DMS79 (cell line): ENCODE data around the gene ZFR.
"Not testable (repeated sequence)": the region's sequence is repeated elsewhere in the genome, so short reads cannot be mapped to it uniquely, and the experiment has no call there.

Source experiments
- DNase-seq: peaks from one replicate; lab custom pipeline; 2025; lab: John Stamatoyannopoulos, UW

The ZFR gene

GRCh38 chr5:32319926-32320543 lies 124.5 kb downstream of the ZFR start:
- DNase-seq = no peak

- no peak for DNase-seq
Observed at GRCh38 chr5:32319392-32319791, 125.1 kb downstream of the ZFR start.

DNA sequence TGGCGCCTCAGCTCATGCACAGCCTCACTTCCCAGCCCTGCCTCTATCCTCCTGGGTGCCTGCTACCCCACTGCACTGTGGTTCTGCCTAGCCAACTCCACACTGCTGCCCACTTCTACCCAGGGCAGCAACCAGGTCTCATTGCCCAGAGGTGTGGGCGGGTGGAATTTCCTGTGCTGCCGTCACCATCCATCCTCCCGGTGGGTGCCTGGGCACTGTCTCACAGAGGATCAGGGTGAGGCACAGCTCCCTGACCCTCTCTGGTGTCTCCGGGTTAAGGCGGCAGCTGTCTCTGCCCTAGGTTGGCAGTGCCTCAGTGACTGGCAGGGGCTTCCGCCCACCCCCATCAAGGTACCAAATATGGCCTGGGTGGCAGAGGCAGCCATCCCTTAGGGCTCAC lies 127.5 kb downstream of the ZFR start:
- no peak for DNase-seq

DNA sequence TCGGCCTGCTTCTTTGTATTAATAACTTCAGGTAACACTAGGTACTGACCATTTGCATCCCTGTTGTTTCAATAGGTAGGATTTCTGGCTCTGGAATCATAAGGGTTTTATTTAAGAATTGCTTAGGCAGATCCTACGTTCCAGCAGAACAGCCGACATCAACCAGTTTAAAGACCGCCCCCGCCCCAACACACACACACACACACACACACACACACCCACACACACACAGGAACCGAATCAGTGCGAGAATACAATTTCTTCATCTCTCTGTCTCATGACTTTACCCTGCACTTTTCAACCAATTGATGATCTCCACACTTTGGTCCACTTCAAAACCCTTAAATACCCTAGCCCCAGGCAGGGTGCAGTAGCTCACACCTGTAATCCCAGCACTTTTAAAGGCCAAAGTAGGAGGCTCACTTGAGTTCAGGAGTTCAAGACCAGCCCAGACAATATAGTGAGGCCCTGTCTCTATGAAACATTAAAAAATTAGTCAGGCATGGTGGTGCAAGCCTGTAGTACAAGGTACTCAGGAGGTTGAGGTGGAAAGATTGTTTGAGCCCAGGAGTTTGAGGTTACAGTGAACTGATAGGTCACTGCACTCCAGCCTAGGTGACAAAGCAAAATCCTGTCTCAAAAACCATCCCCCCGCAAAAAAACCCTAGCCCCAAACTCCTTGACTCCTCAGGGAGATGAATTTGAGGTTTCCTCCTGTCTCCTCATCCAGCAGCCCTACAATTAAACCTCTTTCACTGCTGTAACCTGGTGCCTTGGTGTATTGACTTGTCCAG lies 129.1 kb downstream of the ZFR start:
- DNase-seq = no peak

GRCh38 chr5:32314658-32315057 lies 129.9 kb downstream of the ZFR start:
- DNase-seq = no peak

- not testable (repeated sequence) for DNase-seq
Observed at GRCh38 chr5:32314152-32314488, 130.4 kb downstream of the ZFR start.

DNA sequence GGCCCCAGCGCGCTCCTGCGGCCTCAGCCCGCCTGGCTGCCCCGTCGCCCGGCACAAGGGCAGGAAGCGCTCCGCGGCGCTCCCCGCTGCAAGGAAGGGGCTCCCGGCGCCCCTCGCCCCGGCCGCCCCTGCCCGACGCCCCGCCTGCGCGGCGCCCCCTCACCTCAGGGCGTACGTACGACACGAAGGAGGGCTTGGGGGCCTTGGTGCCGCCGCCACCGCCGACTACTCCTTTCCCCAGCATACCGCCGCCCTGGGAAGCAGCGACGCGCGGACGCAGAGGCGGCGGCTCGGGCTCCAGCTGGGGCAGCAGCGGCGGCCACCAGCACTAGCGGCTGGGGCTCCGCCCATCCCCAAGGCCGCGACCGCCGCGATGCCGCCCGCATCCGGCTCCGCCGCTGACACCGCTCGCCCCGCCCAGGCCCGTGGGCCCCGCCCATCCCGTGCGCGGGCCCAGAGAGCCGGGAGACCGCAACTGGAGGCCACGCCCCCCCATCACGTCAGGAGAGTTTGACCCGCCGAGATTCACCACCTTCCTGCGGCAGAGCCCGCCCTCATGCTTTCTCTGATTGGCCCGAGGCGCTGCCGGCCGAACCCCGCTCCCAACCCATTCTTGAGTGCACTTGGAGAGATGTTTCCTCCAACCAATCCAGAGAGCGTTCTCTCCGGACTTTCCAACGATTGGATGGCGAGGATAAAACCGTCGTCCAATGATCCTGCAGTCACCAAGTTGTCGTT lies 131.8 kb downstream of the ZFR start, which contains the start of gene MTMR12:
Gene MTMR12, minus strand, starts transcription at position 345 of the 738 bp plus-strand sequence. Its CDS starts 101 bp downstream, at position 244.
- DNase-seq = peak; percentile 99

GRCh38 chr5:32312197-32312594 lies 132.3 kb downstream of the ZFR start:
- peak; percentile 45 for DNase-seq

DNA sequence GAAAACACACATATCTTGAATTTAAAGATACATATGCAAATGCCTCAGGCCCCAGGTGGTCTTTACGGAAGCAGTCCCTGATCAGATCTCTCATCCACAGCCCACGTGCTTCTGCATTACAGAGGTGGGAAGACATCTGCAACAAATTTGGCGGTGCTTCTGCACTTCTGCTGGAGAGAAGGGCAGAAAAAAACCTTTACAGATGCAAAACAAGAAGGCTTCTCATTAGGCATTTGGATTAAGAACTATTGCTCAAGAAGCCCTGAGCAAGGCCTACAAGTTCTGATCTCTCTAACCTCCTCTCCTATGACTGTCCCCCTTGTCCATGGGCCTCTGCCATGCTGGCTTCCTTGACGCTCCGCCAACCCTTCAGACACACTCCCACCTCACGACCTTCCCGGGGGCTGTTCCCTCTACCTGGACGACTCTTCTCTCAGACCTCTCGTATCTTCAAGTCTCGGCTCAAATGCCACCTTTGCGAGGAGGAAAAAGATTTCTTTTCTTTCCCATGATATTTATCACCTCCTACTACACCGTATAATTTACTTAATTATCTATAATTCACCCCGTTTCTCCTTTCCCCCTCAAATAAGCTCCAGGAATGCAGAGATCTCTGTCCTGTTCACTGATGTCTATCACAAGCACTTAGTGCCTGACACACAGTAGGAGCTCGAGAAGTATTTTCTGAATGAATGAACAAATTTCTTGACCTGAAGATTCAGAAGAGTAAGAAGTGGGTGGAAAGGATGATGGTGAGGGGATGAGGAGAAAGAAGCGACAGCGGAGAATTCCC lies 132.9 kb downstream of the ZFR start:
- no peak for DNase-seq

DNA sequence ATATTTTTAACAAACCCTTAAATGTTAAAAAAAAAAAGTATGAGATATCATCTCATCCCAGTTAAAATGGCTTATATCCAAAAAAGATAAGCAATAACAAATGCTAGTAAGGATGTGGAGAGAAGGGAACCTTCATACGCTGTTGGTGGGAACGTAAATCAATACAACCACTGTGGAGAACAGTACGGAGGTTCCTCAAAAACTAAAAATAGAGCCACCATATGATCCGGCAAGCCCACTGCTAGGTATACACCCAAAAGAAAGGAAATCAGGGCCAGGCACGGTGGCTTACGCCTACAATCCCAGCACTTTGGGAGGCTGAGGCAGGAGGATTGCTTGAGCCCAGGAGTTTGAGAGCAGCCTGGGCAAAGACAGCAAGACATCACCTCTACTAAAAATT lies 134.8 kb downstream of the ZFR start:
- DNase-seq = no peak

- DNase-seq = no peak
Observed at GRCh38 chr5:32308946-32309345, 135.6 kb downstream of the ZFR start.

GRCh38 chr5:32307769-32308194 lies 136.8 kb downstream of the ZFR start:
- DNase-seq = no peak

DNA sequence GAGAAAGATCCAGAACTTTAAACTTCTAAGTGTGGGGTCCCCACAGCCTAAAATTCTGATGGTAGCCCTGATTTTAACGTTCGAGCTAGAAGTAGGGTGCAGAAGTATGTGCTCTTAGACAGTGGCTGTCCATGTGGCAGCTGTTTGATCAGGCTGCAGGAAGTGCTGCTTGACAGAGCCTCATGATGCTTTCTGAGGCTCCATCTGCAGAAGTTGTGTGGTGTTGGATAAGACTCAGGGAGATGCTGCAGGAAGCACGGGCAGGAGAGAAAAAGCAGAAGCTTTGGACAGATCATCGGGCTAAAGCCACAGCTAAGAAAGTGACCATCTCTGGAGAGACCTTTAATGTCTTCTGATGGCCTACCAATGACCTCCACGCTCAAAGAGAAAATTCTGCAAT lies 139.9 kb downstream of the ZFR start:
- no peak for DNase-seq
